LNCAP (cell line): ENCODE data around the gene SIRT3.
A peak's percentile ranks its signal among the peaks of the same experiment; 100 is the strongest.
"Not testable (repeated sequence)": the region's sequence is repeated elsewhere in the genome, so short reads cannot be mapped to it uniquely, and the experiment has no call there.

ENCODE experiments used
- TF ChIP-seq, protein P1 (sequence below): fragments of 450-650 bp; IDR thresholded peaks from 2 replicates; pipeline ENCODE4 v1.5.1; 2017; ENCODE audit warnings: mild to moderate bottlenecking

SIRT3 gene

DNA sequence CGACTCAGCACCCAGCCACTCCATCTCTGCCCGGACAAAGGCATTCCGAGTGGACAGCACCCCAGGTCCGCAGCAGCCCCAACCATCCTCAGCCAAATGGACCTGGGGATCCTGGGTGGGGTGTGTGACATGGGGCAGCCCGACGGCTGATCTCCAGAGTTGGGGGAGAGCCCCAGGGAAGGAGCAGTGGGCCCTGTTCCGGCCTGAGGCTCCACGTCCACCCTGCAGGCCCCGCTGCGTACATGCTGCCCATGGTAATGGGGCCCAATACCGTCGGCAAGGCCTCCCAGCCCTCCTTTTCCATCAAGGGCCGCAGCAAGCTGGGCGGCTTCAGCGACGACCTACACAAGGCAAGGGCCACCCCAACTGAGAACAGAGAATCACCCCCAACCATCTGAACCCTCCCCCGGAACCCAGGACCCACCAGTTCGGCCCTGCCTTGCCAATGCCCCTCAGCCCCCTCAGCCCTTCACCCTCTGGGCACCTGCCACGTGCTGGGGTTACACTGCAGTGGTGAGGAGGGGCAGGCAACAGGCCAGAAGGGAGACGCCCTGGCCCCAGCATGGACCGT, 37.8 kb downstream of the SIRT3 start:
- TF ChIP-seq, protein P1, sequence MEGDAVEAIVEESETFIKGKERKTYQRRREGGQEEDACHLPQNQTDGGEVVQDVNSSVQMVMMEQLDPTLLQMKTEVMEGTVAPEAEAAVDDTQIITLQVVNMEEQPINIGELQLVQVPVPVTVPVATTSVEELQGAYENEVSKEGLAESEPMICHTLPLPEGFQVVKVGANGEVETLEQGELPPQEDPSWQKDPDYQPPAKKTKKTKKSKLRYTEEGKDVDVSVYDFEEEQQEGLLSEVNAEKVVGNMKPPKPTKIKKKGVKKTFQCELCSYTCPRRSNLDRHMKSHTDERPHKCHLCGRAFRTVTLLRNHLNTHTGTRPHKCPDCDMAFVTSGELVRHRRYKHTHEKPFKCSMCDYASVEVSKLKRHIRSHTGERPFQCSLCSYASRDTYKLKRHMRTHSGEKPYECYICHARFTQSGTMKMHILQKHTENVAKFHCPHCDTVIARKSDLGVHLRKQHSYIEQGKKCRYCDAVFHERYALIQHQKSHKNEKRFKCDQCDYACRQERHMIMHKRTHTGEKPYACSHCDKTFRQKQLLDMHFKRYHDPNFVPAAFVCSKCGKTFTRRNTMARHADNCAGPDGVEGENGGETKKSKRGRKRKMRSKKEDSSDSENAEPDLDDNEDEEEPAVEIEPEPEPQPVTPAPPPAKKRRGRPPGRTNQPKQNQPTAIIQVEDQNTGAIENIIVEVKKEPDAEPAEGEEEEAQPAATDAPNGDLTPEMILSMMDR, result no peak

DNA sequence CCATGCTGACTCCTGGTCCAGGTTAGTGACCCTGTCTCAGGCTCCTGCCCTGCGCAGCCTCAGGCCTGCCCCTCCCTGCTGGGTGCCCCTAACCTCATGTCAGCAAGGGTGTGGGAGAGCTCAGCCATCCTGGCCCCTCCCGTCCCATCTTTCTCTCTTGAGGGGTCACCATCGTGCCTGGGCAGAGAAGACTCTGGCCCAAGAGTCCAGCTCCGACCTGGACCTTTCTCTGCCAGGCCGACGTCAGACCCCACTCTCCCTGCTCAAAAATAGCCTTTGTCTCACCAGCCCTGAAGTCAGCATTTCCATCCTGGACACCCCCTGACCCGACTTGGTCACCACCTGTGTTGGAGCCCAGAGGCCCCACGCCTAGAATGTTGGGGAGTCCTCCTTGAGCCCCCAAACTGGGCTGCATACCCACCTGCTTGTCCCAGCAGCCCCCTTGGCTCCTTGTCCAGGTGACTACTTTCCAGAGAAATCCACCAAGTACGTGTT, 38.4 kb downstream of the SIRT3 start:
- TF ChIP-seq, protein P1, result no peak

DNA sequence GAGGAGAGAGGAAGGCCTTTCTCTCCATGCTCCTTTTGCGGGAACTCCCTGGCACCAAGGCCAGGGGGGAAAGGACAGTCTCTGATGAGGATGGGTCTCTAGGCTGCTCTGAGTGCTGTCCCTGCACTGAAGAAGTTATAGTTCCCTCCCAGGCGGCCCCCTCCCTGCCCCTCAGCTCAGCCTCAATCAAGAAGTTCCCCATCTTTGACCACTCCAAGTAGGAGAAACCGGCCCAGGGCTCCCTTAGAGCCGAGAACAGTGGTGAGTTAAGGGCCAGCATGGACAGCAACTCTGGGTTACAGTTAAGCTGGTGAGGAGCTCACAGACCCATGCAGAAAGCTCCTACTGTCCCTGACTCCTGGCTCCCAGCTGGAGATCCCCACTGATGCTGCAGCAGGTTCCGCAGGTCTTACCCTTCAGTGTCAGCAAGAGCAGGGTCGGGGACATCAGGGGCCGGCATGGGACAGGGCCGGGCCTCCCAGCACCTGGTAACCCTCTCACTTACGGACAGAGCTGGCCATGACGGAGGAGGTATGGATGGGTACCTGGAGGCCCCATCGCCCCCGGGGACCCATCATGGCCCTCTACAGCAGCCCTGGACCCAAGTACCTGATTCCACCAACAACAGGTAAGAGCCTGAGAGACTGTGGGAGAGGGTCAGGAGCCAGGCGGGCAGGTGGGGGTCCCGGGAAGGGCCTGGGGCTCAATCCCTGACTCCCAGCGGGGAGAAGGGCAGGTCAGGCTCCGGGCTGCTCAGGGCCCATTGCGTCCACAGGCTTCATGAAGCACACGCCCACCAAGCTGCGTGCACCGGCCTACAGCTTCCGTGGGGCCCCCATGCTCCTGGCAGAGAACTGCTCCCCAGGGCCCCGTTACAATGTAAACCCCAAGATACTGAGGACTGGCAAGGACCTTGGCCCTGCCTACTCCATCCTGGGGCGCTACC, 39.1 kb downstream of the SIRT3 start:
- TF ChIP-seq, protein P1, result no peak

DNA sequence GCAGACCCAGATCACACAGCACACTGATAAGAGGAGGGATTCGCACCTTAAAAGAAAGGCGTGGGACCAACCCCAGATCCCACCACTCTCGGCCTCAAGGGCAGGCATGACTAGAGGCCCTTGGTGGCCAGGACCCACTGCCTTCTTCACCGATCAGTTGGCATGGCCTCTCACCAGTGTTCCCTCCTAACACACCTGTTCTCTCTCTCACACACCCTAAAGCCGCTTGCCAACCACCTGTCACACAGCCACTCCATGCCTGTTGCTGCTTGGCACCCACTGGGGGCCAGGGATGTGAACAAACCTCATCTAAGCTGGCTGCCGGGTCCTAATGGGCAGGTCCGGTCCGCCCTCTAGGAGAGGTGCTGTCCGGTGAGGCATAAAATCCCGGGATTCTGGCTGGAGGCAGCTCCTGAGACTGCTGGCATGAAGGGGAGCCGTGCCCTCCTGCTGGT, 43.4 kb downstream of the SIRT3 start, which contains the start of gene SCGB1C1:
TSS of gene SCGB1C1 (plus strand) at position 405 of the 455 bp plus-strand sequence. CDS start at position 427, 22 bp downstream.
- TF ChIP-seq, protein P1, result not testable (repeated sequence)

DNA sequence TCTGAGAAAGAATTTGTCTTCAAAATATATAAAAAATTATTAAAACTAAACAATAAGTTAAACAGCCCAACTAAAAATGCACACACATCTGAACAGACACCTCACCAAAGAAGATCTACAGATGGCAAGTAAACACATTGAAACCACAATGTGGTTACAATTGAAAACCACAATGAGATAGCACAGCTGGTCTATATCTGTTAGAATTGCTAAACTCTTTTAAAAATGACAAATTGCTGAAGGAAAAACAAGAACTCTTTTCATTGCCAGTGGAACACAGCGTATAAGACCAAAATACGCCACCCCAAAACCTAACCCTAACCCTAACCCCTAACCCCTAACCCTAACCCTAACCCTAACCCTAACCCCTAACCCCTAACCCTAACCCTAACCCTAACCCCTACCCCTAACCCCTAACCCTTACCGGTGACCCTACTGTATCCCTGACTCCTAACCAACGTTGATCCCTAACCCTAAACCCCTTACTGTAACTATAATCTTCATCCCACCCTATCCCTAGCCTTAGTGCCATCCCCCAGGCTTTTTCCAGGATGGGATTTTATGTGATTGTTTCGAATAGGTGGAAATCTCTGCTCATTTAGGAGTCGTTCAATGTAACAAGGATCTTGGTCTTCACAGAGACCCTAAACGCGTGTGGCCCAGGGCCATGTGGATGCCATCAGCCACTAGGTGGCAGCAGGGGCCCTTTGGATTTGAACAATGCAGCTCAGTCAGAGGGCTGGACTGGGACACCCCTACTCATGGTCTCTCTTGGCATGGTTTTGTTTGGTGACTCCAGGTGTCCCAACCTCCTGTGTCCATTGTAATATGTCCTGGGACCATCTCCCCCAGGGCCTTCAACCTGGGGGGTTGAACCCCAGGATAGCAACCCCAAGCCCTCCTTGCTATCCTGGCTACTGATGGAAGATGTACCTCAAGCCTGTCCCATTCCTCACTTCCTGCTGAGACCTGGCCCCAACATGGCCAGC, 44.4 kb downstream of the SIRT3 start:
- TF ChIP-seq, protein P1, result peak; percentile 37; the same call in 1 of the 2 replicates
